Activated CD4-positive, alpha-beta T cell treated with anti-CD3 and anti-CD28 coated beads, Interleukin-2, amount 10 ng/mL, durations not matched to agents 7 days and 5 days (primary cell): ENCODE measurements around the gene MDC1. TPM values are rescaled to one million over a fixed set of nuclear protein-coding genes. Genes with fewer than 3 reads are reported as not detected.
A peak's percentile ranks its signal among the peaks of the same experiment; 100 is the strongest.

Experiments
- CTCF ChIA-PET: fragments of 350-600 bp; sonication (Branson Sonifier 250); formaldehyde crosslinking; loops from one replicate; lab custom pipeline; 2021; ENCODE audit warnings: antibody characterized with exemption; lab: Charles Lee
- POLR2A ChIA-PET: fragments of 350-600 bp; sonication (Branson Sonifier 250); formaldehyde crosslinking; loops from one replicate; lab custom pipeline; 2021; ENCODE audit warnings: antibody characterized with exemption; lab: Charles Lee
- DNase-seq: peaks from one replicate; pipeline ENCODE4 v3.0.0-alpha.2; 2020
- H3K27ac Mint-ChIP-seq: one replicate; pipeline ENCODE4 v1.8.0; 2021; ENCODE audit warnings: mild to moderate bottlenecking, moderate library complexity, mixed read lengths
- H3K27me3 Mint-ChIP-seq: one replicate; pipeline ENCODE4 v1.8.0; 2021; ENCODE audit warnings: mixed read lengths
- H3K36me3 Mint-ChIP-seq: one replicate; pipeline ENCODE4 v1.8.0; 2021; ENCODE audit warnings: low read depth, mixed read lengths
- H3K4me1 Mint-ChIP-seq: one replicate; pipeline ENCODE4 v1.8.0; 2021; ENCODE audit warnings: mixed read lengths
- H3K4me3 Mint-ChIP-seq: one replicate; pipeline ENCODE4 v1.8.0; 2021; ENCODE audit warnings: mild to moderate bottlenecking, moderate library complexity, mixed read lengths
- H3K9me3 Mint-ChIP-seq: one replicate; pipeline ENCODE4 v1.8.0; 2021; ENCODE audit warnings: mixed read lengths
- total RNA-seq, 2 experiments: library from RNA; stranded (reverse); gene quantifications; one replicate each; pipeline ENCODE4 v1.2.3, GENCODE V29; 2021

MDC1 gene
- total RNA-seq, 2 experiments from 2014 or later, result 46.8 to 53.2 TPM

- DNase-seq, result peak; percentile 54
- ChIA-PET CTCF (interaction anchor here (1.0 to 2.4 kb wide), 8 partner anchors 11 to 86 kb away, joined by 3 to 7 read pairs (median 6); no protein-coding TSS in a partner anchor), POLR2A (interaction anchor here (0.7 kb wide), 1 partner anchor 45 kb away, joined by 3 read pairs; no protein-coding TSS in a partner anchor)
- Mint-ChIP-seq H3K4me3 (peak overlapping the region; percentile 87), H3K9me3 (no peaks in the 10 kb centered on the region), H3K27me3 (no peaks in the 10 kb centered on the region), H3K27ac (peak overlapping the region; percentile 86), H3K36me3 (peaks cover 50% of the 10 kb centered on the region), H3K4me1 (peaks cover 81% of the 10 kb centered on the region)
Observed at GRCh38 chr6:30743099-30744053, 26.3 kb upstream of the MDC1 start.

DNA sequence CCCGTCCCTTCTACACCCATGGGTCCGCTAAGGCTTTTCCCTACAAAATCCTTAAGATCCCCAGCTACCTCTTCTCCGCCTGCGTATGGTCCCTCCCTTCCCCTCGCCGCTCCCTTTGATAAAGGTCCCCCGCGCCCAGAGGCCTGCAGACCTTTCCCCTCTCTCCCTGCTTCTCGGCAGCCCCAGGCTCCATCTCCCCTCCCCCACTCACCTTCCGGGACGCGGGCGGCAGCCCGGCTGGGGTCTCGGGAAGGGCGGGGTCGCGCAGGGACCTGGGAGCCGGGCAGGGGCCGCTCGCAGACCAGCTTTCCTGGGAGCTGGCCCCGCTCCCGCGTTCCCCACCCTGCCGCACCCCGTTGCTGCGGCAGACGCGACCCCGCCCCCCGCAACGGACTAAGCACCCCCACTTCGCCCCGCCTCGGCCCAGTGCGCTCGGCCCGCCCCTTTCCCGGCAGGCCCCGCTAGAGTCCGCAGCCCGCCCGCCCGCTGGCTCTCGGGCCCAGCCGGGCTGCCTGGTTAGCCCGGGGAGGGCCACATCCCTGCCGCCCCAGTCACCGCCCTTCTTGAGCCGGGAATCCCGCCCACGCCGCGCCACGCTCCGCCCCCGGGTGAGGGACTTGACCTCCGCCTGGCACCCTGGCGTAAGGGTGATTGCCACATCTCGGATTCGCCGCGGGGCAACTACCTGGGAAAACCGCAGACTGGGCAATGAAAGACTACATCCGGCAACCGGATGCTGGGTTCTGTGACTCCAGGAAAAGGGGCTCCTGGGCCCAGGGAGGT is 25.4 kb upstream of the MDC1 start, which contains the start of gene FLOT1:
Gene FLOT1, minus strand, starts transcription at position 372 of the 783 bp plus-strand sequence. CDS start 498 bp downstream, outside the sequence.
- DNase-seq, result peak; percentile 91
- Mint-ChIP-seq H3K4me1 (peaks cover 82% of the 10 kb centered on the region), H3K9me3 (peaks cover 4% of the 10 kb centered on the region), H3K36me3 (peaks cover 59% of the 10 kb centered on the region), H3K4me3 (peak within 1 kb of the TSS; percentile 87), H3K27me3 (no peaks in the 10 kb centered on the region), H3K27ac (peak within 1 kb of the TSS; percentile 86)
- ChIA-PET CTCF (interaction anchor here (0.8 to 2.1 kb wide), 7 partner anchors 10 to 86 kb away, joined by 3 to 7 read pairs (median 3); no protein-coding TSS in a partner anchor), POLR2A (no interaction called here)

- H3K4me3 Mint-ChIP-seq, result peak overlapping the region; percentile 87
- peak overlapping the region; percentile 85 for H3K27ac Mint-ChIP-seq
- peaks cover 84% of the 10 kb centered on the region for H3K4me1 Mint-ChIP-seq
Observed at GRCh38 chr6:30741789-30742315, 24.8 kb upstream of the MDC1 start.

GRCh38 chr6:30741063-30741779 is 24.1 kb upstream of the MDC1 start:
- POLR2A ChIA-PET, result no interaction called here
- no peak for DNase-seq

More at GRCh38 chr6:30741789-30742315, 24.8 kb upstream of the MDC1 start:
- POLR2A ChIA-PET, result no interaction called here
- Mint-ChIP-seq H3K36me3 (peaks cover 66% of the 10 kb centered on the region), H3K27me3 (no peaks in the 10 kb centered on the region), H3K9me3 (peaks cover 4% of the 10 kb centered on the region)
- DNase-seq, result no peak
- CTCF ChIA-PET, result interaction anchor here (0.8 to 2.1 kb wide), 5 partner anchors 9 to 52 kb away, joined by 3 to 7 read pairs (median 4); no protein-coding TSS in a partner anchor

GRCh38 chr6:30740540-30740870 is 23.4 kb upstream of the MDC1 start:
- CTCF ChIA-PET, result interaction anchor here (0.6 to 1.6 kb wide), 6 partner anchors 10 to 82 kb away, joined by 3 to 8 read pairs (median 5); no protein-coding TSS in a partner anchor
- no peaks in the 10 kb centered on the region for H3K27me3 Mint-ChIP-seq
- H3K36me3 Mint-ChIP-seq, result peaks cover 77% of the 10 kb centered on the region
- POLR2A ChIA-PET, result no interaction called here
- peak overlapping the region; percentile 87 for H3K4me3 Mint-ChIP-seq
- H3K4me1 Mint-ChIP-seq, result peaks cover 86% of the 10 kb centered on the region
- peak overlapping the region; percentile 85 for H3K27ac Mint-ChIP-seq
- peaks cover 4% of the 10 kb centered on the region for H3K9me3 Mint-ChIP-seq
- DNase-seq, result no peak

More at GRCh38 chr6:30741063-30741779, 24.1 kb upstream of the MDC1 start:
- Mint-ChIP-seq H3K9me3 (peaks cover 4% of the 10 kb centered on the region), H3K4me3 (peak overlapping the region; percentile 87), H3K4me1 (peaks cover 86% of the 10 kb centered on the region), H3K27ac (peak overlapping the region; percentile 85), H3K27me3 (no peaks in the 10 kb centered on the region), H3K36me3 (peaks cover 70% of the 10 kb centered on the region)
- CTCF ChIA-PET, result interaction anchor here (0.5 to 2.1 kb wide), 4 partner anchors 10 to 342 kb away, joined by 3 to 7 read pairs (median 5); no protein-coding TSS in a partner anchor

DNA sequence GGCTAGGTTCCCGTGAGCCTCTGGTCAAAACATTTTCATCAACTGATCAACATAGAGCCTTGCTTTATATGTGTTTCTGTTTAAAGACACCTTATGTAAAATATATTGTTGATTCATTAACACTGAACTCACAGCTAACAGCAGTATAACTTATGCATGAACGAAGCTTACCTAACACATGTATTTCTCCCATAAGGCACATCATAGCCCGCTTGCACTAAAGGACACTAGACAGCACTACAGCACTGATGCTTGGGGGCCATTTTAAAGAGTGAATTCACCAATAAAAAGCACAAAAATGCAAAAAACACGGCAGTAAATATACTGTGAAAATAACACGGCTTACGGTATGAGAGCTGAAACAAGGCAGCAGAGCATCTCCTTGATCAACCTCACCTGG is 21.5 kb upstream of the MDC1 start:
- peak overlapping the region; percentile 14 for H3K27ac Mint-ChIP-seq
- POLR2A ChIA-PET, result interaction anchor here (0.6 kb wide), 1 partner anchor 77 kb away, joined by 4 read pairs; no protein-coding TSS in a partner anchor

DNA sequence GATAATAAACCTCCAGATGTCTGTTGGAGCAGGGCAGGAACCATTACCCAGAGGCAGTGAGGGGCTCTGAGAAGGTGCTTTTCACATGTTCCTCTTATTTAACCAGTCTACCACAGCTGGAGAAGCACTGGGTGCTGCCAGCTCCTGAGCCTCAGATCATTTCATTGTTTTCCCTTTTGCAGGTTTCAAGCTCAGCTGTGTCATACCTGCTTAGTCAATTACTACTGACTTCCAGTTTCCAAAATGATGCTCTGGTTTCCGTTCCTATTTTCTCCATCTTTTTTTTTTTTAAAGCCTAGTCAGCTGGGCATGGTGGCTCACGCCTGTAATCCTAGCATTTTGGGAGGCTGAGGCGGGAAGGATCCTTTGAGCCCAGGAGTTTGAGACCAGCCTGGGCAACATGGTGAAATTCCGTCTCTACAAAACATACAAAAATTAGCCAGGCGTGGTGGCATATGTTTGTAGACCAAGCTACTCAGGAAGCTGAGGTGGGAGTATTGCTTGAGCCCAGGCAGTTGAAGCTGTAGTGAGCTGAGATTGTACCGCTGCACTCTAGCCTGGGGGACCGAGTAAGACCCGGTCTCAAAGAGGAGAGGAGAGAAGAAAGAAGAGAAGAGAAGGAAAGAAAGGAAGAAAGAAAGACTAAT is 18.7 kb upstream of the MDC1 start:
- Mint-ChIP-seq H3K9me3 (peaks cover 4% of the 10 kb centered on the region), H3K27ac (peak overlapping the region; percentile 85), H3K36me3 (peaks cover 75% of the 10 kb centered on the region), H3K4me1 (peaks cover 85% of the 10 kb centered on the region), H3K4me3 (peak overlapping the region; percentile 73), H3K27me3 (no peaks in the 10 kb centered on the region)
- POLR2A ChIA-PET, result interaction anchor here (0.6 kb wide), 1 partner anchor 65 kb away, joined by 5 read pairs; no protein-coding TSS in a partner anchor
- CTCF ChIA-PET, result interaction anchor here (0.6 to 5.6 kb wide), 10 partner anchors 13 to 393 kb away, joined by 3 to 40 read pairs (median 3); partner anchors contain the start of genes DHX16 and MDC1
- no peak for DNase-seq

More for the DNA sequence above, 21.5 kb upstream of the MDC1 start:
- Mint-ChIP-seq H3K4me3 (peak overlapping the region; percentile 47), H3K4me1 (peaks cover 84% of the 10 kb centered on the region), H3K9me3 (peaks cover 4% of the 10 kb centered on the region), H3K27me3 (no peaks in the 10 kb centered on the region), H3K36me3 (peaks cover 83% of the 10 kb centered on the region)
- DNase-seq, result no peak
- CTCF ChIA-PET, result interaction anchor here (1.1 to 5.6 kb wide), 4 partner anchors 16 to 91 kb away, joined by 3 to 40 read pairs (median 6); no protein-coding TSS in a partner anchor

- Mint-ChIP-seq H3K27me3 (no peaks in the 10 kb centered on the region), H3K27ac (no peak overlapping the region), H3K36me3 (peaks cover 69% of the 10 kb centered on the region), H3K4me1 (peaks cover 69% of the 10 kb centered on the region), H3K4me3 (no peak overlapping the region), H3K9me3 (no peaks in the 10 kb centered on the region)
- ChIA-PET POLR2A (no interaction called here), CTCF (interaction anchor here (0.8 to 21.4 kb wide), 8 partner anchors 10 to 249 kb away, joined by 3 to 476 read pairs (median 10); partner anchors contain the start of genes DHX16, FLOT1, MDC1 and TUBB)
- DNase-seq, result no peak
Observed at GRCh38 chr6:30732237-30732943, 15.3 kb upstream of the MDC1 start.

DNA sequence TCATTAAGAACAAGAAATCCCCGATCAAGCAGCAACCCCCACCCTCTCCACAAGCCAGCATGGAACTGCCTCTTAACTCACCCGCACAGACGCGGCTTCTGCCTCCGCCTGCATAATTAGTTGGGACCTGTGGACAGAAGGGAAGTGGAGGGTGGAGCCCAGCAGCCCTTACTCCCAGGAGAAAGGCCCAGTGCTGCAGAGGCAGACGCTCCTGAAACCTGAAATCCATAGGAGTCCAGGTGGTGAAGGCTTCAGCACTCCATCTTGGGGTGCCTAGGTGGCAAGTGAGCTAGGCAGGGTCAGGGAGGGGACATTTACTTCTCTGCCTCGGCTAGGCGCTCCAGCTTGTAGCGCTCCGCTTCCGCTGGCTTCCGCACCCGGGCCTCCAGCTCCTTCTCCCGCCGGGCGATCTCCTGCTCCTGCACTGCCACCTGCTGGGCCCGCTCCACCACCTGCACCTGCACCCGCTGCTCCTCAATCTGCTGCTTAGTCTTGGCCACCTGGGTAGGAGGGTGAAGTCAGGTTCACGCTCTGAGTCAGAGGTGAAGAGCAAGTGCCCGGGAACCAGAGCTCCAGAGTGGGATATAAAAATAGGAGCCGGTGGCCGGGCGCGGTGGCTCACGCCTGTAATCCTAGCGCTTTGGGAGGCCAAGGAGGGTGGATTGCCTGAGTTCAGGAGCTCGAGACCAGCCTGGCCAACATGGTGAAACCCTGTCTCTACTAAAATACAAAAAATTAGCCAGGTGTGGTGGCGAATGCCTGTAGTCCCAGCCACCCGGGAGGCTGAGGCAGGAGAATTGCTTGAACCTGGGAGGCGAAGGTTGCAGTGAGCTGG is 13.7 kb upstream of the MDC1 start:
- H3K4me1 Mint-ChIP-seq, result peaks cover 61% of the 10 kb centered on the region
- H3K27me3 Mint-ChIP-seq, result no peaks in the 10 kb centered on the region
- peaks cover 65% of the 10 kb centered on the region for H3K36me3 Mint-ChIP-seq
- CTCF ChIA-PET, result interaction anchor here (0.5 to 21.4 kb wide), 59 partner anchors 9 to 931 kb away, joined by 3 to 476 read pairs (median 5); partner anchors contain the start of genes ABCF1, ATAT1, DDR1 and DHX16
- no peaks in the 10 kb centered on the region for H3K9me3 Mint-ChIP-seq
- peak overlapping the region; percentile 22 for H3K27ac Mint-ChIP-seq
- peak; percentile 90 for DNase-seq
- POLR2A ChIA-PET, result interaction anchor here (0.6 to 1.4 kb wide), 4 partner anchors 47 to 123 kb away, joined by 3 to 7 read pairs (median 6); no protein-coding TSS in a partner anchor
- peak overlapping the region; percentile 6 for H3K4me3 Mint-ChIP-seq
